ENCODE results near the gene SLC47A2.

SLC47A2 gene

GRCh38 chr17:19664136-19664820 is 52.1 kb downstream of the SLC47A2 start:
- no peak for DNase-seq (ENCODE audit: low spot score)

GRCh38 chr17:19663097-19663496 is 53.3 kb downstream of the SLC47A2 start:
- DNase-seq (ENCODE audit: low spot score): no peak

- no peak for DNase-seq (ENCODE audit: low spot score)
Measured at GRCh38 chr17:19661121-19661520, 55.3 kb downstream of the SLC47A2 start.

DNA sequence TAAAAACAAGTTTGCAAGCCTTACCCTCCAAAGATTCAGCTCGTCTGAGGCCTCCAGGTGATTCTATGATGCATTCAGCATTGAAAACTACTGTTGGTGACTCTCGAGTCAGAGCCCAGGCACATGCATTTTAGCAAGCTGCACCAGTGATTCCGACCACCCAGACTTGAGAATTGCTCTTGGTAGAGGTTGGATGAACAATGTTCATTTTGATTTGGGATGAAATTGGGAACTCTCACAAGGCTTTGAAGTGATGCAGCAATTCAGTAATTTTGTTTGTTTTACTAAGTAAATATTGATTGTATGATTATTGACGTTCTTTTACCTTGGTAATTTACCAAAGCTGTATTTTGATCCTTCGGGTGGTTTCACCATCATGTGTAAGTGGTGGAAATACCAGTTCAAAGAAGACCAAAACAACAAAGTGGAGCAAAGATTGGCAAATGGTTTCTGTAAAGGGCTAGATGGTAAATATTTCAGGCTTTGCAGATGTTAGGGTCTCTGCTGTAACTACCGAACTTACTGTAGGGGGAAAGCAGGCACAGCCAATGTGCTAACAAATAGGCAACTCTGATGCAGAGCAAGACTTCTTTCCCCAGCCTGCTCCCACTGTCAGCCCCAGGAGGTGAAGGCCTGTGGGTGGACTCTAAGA is 56.0 kb downstream of the SLC47A2 start:
- no peak for DNase-seq (ENCODE audit: low spot score)

DNA sequence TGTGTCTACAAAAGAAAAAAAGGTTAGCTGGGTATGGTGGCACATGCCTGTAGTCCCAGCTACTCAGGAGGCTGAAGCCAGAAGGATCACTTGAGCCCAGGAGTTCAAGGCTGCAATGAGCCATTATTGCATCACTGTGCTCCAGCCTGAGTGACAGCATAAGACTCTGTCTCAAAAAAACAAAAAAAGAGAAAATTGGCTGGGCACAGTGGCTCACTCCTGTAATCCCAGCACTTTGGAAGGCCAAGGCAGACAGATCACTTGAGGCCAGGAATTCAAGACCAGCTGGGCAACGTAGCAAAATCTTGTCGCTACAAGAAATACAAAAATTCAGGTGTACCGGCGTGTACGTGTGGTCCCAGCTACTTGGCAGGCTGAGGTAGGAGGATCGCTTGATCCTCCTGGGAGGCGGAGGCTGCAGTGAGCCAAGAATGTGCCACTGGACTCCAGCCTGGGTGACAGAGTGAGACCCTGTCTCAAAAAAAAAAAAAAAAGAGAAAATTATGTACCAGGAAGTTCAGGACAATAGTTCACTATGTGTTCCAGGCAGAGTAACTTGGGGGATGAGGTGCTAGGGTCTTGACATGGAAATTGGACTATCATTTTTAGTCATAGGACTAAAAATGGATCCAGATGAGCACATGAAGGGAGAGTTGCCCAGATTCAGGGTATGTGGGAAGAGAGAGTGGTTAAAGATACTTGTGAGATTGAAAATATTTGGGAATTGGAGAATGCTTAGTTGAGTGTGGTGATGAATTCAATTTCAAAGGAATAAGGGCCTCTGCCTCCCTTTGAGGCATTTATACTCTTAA is 56.8 kb downstream of the SLC47A2 start:
- DNase-seq (ENCODE audit: low spot score): no peak

DNA sequence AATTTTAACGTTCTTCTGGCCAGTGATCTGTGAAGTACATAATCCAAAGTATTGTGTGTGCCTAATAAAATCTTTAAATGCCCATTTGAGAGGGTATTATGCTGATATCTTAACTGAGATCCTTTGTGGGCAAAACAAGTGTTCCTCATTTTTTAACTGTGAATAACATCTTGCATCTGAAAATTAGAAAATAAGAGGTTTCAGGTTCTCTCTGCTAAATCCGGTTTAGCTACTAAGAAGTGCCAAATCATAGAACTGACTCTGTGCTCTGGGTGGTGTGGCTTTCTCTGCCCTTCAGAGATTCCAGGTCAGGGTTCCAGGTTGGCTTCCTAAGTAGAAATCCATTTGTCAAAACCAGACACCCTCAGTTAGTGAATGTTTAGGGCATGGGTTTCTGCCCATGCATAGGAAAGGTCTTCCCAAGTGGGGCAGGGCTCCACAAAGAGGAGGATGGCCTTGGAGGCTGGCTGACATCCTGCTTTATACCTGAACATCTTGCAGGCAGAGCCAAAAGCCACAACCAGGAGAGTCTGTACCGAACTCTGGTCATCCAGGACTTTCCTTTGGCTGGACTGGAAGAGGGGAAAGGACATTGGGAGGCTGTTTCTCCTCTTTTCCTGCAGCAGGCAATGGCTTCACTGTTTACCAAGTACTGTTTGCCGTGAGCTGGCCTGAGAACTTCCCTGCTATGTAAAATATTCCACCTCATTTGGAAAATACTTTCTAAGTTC is 59.4 kb downstream of the SLC47A2 start:
- DNase-seq (ENCODE audit: low spot score): no peak

- no peak for DNase-seq (ENCODE audit: low spot score)
Measured at GRCh38 chr17:19656336-19656735, 60.0 kb downstream of the SLC47A2 start.

GRCh38 chr17:19654896-19655295 is 61.5 kb downstream of the SLC47A2 start:
- DNase-seq (ENCODE audit: low spot score): no peak

GRCh38 chr17:19654342-19654886 is 62.0 kb downstream of the SLC47A2 start:
- no peak for DNase-seq (ENCODE audit: low spot score)

- no peak for DNase-seq (ENCODE audit: low spot score)
Measured at GRCh38 chr17:19652595-19652994, 63.8 kb downstream of the SLC47A2 start.

GRCh38 chr17:19651451-19652238 is 64.7 kb downstream of the SLC47A2 start:
- no peak for DNase-seq (ENCODE audit: low spot score)

DNA sequence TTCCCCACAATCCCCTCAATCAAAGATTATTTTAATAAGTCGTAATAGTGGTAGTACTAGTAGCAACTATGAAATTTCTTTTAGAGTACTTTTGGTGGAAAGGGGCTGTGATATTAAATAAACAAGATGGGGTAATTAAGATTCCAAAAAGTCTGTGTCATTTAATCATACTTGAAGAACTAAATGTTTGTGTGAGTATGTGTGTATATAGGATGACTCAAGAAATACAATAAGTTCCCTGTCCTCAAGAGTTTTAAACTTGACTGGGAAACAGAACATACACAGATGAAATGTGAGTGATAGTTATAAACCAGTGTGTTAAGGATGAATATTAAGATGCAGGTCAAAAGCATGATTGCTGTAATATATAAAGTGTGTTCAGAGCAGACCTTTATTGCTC is 65.6 kb downstream of the SLC47A2 start:
- no peak for DNase-seq (ENCODE audit: low spot score)

DNA sequence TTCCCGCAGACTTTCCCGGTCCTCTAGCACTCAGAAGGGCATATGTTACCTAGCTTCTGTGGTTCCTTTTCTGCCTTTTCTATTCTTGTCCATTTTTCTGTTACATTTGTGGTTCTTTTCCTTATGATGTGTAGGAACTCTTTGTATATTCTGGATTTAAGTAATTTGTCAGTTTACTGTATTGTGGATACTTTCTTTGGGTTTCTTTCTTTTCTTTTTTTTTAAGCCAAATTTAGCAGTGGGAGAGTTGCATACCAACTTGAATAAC is 67.2 kb downstream of the SLC47A2 start:
- no peak for DNase-seq (ENCODE audit: low spot score)

DNA sequence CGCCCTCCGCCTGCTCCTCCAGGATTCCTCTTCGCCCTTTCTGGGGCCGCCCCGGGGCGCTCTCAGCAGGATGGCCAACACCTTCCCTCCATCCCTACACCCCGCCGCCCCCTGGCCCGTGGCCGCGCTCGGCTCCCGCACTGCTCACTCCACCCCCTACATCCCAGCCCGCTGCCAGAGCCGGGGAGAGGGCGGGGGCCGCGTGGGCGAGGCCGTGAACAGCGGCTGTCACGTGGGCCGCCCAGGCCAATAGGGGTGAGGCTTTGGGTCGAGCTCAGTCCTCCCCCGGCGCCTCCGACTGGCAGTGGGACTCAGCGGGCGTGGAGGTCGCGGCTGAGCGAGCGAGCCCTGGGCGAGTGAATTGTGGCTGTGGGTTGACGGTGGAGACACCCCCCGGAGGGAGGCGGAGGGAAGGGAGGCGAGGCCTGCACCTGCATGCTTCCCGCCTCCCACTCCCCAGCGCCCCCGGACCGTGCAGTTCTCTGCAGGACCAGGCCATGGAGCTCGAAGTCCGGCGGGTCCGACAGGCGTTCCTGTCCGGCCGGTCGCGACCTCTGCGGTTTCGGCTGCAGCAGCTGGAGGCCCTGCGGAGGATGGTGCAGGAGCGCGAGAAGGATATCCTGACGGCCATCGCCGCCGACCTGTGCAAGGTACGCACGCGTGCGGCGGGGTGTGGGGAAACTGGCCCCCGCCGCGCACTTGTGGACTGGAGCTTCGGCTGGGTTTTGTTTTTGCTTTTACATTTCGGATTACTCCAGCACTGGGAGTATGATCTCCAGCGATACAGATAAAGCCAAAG is 67.7 kb downstream of the SLC47A2 start, which contains the start of gene ALDH3A2:
Gene ALDH3A2 (plus strand): TSS at position 277 of the 799 bp plus-strand sequence. CDS start 221 bp downstream, at position 498.
- DNase-seq (ENCODE audit: low spot score): peak; percentile 85

GRCh38 chr17:19647697-19648474 is 68.5 kb downstream of the SLC47A2 start:
- DNase-seq (ENCODE audit: low spot score): no peak

- no peak for DNase-seq (ENCODE audit: low spot score)
Measured at GRCh38 chr17:19646788-19647696, 69.3 kb downstream of the SLC47A2 start.

GRCh38 chr17:19645734-19646201 is 70.6 kb downstream of the SLC47A2 start:
- peak; percentile 46 for DNase-seq (ENCODE audit: low spot score)

DNA sequence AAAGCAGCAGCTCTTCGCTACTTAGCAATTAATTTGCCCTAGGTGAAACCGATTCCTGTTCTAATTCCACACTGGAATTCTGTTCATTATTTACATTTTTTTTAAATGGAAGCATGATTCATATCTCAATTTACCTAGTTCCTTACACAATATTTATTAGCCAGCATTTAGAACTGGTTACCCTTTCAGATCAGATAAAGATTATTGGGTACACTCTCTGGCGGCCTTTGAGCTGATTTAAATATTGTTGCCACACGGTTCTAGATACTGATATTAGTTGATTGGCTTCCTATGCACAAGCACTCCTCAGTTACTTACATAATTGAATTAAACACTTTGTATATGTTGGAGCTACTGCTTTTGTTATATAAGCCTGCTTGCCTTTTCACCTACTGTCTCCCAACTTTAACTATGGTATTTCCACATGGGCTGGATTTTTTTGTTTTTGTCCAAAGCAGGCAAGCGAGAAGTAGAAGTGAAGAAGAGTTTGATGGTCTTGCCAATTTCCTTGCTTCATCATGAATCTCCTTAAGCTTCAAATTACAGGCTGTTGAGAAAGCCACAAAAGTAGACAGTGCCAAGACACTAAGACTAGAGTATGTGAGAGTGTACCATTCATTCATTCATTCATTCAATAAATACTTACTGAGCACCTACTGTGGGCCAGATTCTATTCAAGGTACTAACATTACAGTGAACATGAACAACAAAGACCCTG is 71.7 kb downstream of the SLC47A2 start:
- no peak for DNase-seq (ENCODE audit: low spot score)
